ENCODE data around the gene GALNT10. TPM values are rescaled to one million over a fixed set of nuclear protein-coding genes. Genes with fewer than 3 reads are reported as not detected.

GALNT10 gene
- polyA plus RNA-seq, 1 donor (not counting 4 experiments of a cell fraction or from before 2014, with no cell fraction given), result 17.9 TPM

GRCh38 chr5:154318691-154319090 is 128.2 kb downstream of the GALNT10 start:
- H3K9ac ChIP-seq (ENCODE audit: control insufficient read depth, extremely low read depth, insufficient read depth, low read length), result no peak overlapping the region
- no peaks in the 10 kb centered on the region for H3K9me3 ChIP-seq (ENCODE audit: control insufficient read depth, low read depth, low read length)
- dilution Hi-C loops (cut with MboI; ENCODE audit: extremely low pct_ligation_motif_present, low sequenced_read_pairs), result no loop called here
- H3K36me3 ChIP-seq (ENCODE audit: control insufficient read depth in 2 of 2, extremely low read depth in 1 of 2, insufficient read depth in 2 of 2, low read length in 2 of 2), result no peaks in the 10 kb centered on the region
- no peak overlapping the region for H3K27ac ChIP-seq (ENCODE audit: control insufficient read depth, insufficient read depth, low read length)
- no peaks in the 10 kb centered on the region for H3K79me2 ChIP-seq (ENCODE audit: control insufficient read depth, insufficient read depth, low read length)
- H3K9me1 ChIP-seq (ENCODE audit: control insufficient read depth, extremely low read depth, insufficient read depth, low read length), result no peaks in the 10 kb centered on the region
- no peaks in the 10 kb centered on the region for H3K4me1 ChIP-seq (ENCODE audit: control insufficient read depth, extremely low read depth, insufficient read depth, low read length)
- no peaks in the 10 kb centered on the region for H4K20me1 ChIP-seq (ENCODE audit: control insufficient read depth, extremely low read depth, insufficient read depth, low read length)
- no peak overlapping the region for H2AFZ ChIP-seq (ENCODE audit: control insufficient read depth, low read length)
- no peak overlapping the region for H3K4me3 ChIP-seq (ENCODE audit: control insufficient read depth in 2 of 3, extremely low read depth in 1 of 3, insufficient read depth in 2 of 3, low read depth in 1 of 3, low read length in 3 of 3)
- no peak for TF ChIP-seq EZH2 (IDR thresholded peaks at IDR 0.05; ENCODE audit: low read length)
- TF ChIP-seq, protein P1, sequence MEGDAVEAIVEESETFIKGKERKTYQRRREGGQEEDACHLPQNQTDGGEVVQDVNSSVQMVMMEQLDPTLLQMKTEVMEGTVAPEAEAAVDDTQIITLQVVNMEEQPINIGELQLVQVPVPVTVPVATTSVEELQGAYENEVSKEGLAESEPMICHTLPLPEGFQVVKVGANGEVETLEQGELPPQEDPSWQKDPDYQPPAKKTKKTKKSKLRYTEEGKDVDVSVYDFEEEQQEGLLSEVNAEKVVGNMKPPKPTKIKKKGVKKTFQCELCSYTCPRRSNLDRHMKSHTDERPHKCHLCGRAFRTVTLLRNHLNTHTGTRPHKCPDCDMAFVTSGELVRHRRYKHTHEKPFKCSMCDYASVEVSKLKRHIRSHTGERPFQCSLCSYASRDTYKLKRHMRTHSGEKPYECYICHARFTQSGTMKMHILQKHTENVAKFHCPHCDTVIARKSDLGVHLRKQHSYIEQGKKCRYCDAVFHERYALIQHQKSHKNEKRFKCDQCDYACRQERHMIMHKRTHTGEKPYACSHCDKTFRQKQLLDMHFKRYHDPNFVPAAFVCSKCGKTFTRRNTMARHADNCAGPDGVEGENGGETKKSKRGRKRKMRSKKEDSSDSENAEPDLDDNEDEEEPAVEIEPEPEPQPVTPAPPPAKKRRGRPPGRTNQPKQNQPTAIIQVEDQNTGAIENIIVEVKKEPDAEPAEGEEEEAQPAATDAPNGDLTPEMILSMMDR (optimal IDR thresholded peaks at IDR 0.05 in 1 of 3, IDR thresholded peaks at IDR 0.05 in 1 of 3, conservative IDR thresholded peaks at IDR 0.05 in 1 of 3; ENCODE audit: extremely low read depth in 1 of 3, insufficient read depth in 2 of 3, low read length in 3 of 3), result no peak
- H3K4me2 ChIP-seq (ENCODE audit: control insufficient read depth, extremely low read depth, insufficient read depth, low read depth, low read length), result no peak overlapping the region
- no peaks in the 10 kb centered on the region for H3K27me3 ChIP-seq (ENCODE audit: control insufficient read depth, extremely low read depth, insufficient read depth, low read length)
- no peak for FAIRE-seq
- no peak for DNase-seq (ENCODE audit: low read depth, low spot score)

- Histone ChIP-seq H2AFZ (ENCODE audit: control insufficient read depth, low read length) (no peak overlapping the region), H3K9ac (ENCODE audit: control insufficient read depth, extremely low read depth, insufficient read depth, low read length) (no peak overlapping the region), H4K20me1 (ENCODE audit: control insufficient read depth, extremely low read depth, insufficient read depth, low read length) (no peaks in the 10 kb centered on the region), H3K27me3 (ENCODE audit: control insufficient read depth, extremely low read depth, insufficient read depth, low read length) (no peaks in the 10 kb centered on the region), H3K9me3 (ENCODE audit: control insufficient read depth, low read depth, low read length) (no peaks in the 10 kb centered on the region), H3K36me3 (ENCODE audit: control insufficient read depth in 2 of 2, extremely low read depth in 1 of 2, insufficient read depth in 2 of 2, low read length in 2 of 2) (no peaks in the 10 kb centered on the region), H3K27ac (ENCODE audit: control insufficient read depth, insufficient read depth, low read length) (no peak overlapping the region), H3K4me3 (ENCODE audit: control insufficient read depth in 2 of 3, extremely low read depth in 1 of 3, insufficient read depth in 2 of 3, low read depth in 1 of 3, low read length in 3 of 3) (no peak overlapping the region), H3K4me2 (ENCODE audit: control insufficient read depth, extremely low read depth, insufficient read depth, low read depth, low read length) (no peak overlapping the region), H3K79me2 (ENCODE audit: control insufficient read depth, insufficient read depth, low read length) (no peaks in the 10 kb centered on the region), H3K4me1 (ENCODE audit: control insufficient read depth, extremely low read depth, insufficient read depth, low read length) (no peaks in the 10 kb centered on the region), H3K9me1 (ENCODE audit: control insufficient read depth, extremely low read depth, insufficient read depth, low read length) (no peaks in the 10 kb centered on the region)
- no peak for FAIRE-seq
- TF ChIP-seq, protein P1 (optimal IDR thresholded peaks at IDR 0.05 in 1 of 3, IDR thresholded peaks at IDR 0.05 in 1 of 3, conservative IDR thresholded peaks at IDR 0.05 in 1 of 3; ENCODE audit: extremely low read depth in 1 of 3, insufficient read depth in 2 of 3, low read length in 3 of 3), result no peak
- TF ChIP-seq EZH2 (IDR thresholded peaks at IDR 0.05; ENCODE audit: low read length), result no peak
- dilution Hi-C loops (cut with MboI; ENCODE audit: extremely low pct_ligation_motif_present, low sequenced_read_pairs), result no loop called here
- DNase-seq (ENCODE audit: low read depth, low spot score), result no peak
Measured at GRCh38 chr5:154319736-154320135, 129.2 kb downstream of the GALNT10 start.

Data from keratinocyte (primary cell).